Kidney tubule cell (primary cell): Measurements from ENCODE around the gene PRDX1.
A peak's percentile ranks its signal among the peaks of the same experiment; 100 is the strongest.
"Not testable (repeated sequence)": the region's sequence is repeated elsewhere in the genome, so short reads cannot be mapped to it uniquely, and the experiment has no call there.

Source experiments
- DNase-seq: peaks from one replicate; pipeline ENCODE4 v3.0.0-alpha.2; 2018; ENCODE audit warnings: low spot score

PRDX1 gene

GRCh38 chr1:45535988-45536766, 14.5 kb upstream of the PRDX1 start:
- no peak for DNase-seq

- DNase-seq, result no peak
These were observed 10.2 kb upstream of the PRDX1 start for GRCh38 chr1:45531873-45532272.

GRCh38 chr1:45530632-45531135, 9.0 kb upstream of the PRDX1 start:
- no peak for DNase-seq

GRCh38 chr1:45526135-45526644, 4.5 kb upstream of the PRDX1 start:
- no peak for DNase-seq

GRCh38 chr1:45523975-45524374, 2.3 kb upstream of the PRDX1 start:
- not testable (repeated sequence) for DNase-seq

GRCh38 chr1:45523516-45523915, 1.8 kb upstream of the PRDX1 start:
- DNase-seq, result not testable (repeated sequence)

GRCh38 chr1:45522324-45523104, 830 bp upstream of the PRDX1 start:
- DNase-seq, result peak; percentile 93

- not testable (repeated sequence) for DNase-seq
These were observed 1.9 kb downstream of the PRDX1 start for GRCh38 chr1:45519774-45520173.

GRCh38 chr1:45518910-45519309, 2.8 kb downstream of the PRDX1 start:
- no peak for DNase-seq

GRCh38 chr1:45518366-45518765, 3.3 kb downstream of the PRDX1 start:
- DNase-seq, result not testable (repeated sequence)

- no peak for DNase-seq
These were observed 5.2 kb downstream of the PRDX1 start for GRCh38 chr1:45516465-45516864.

- DNase-seq, result no peak
These were observed 5.6 kb downstream of the PRDX1 start for GRCh38 chr1:45516036-45516435.

- peak; percentile 43 for DNase-seq
These were observed 8.0 kb downstream of the PRDX1 start for GRCh38 chr1:45513532-45514260.

GRCh38 chr1:45512641-45513054, 9.0 kb downstream of the PRDX1 start:
- DNase-seq, result peak; percentile 80

GRCh38 chr1:45510972-45511527, 10.6 kb downstream of the PRDX1 start:
- no peak for DNase-seq

GRCh38 chr1:45510036-45510971, 11.4 kb downstream of the PRDX1 start:
- DNase-seq, result no peak

- DNase-seq, result peak; percentile 30
These were observed 13.2 kb downstream of the PRDX1 start for GRCh38 chr1:45508295-45509151.

- DNase-seq, result no peak
These were observed 13.8 kb downstream of the PRDX1 start for GRCh38 chr1:45507893-45508292.

- no peak for DNase-seq
These were observed 14.5 kb downstream of the PRDX1 start for GRCh38 chr1:45507195-45507594.
